Suprapubic skin (tissue), 4 donors: ENCODE data around the gene EIF4G3.

Experiments
- EP300 ChIP-seq: sonication (generic); formaldehyde crosslinking; IDR thresholded peaks from one replicate; pipeline ENCODE4 v1.6.1; 2017; ENCODE audit warnings: antibody characterized with exemption
- POLR2A ChIP-seq, 2 donors: fragments of 450-650 bp; IDR thresholded peaks; one replicate each; pipeline ENCODE4 v1.6.1; 2017; ENCODE audit warnings: antibody characterized with exemption in 2 of 2, mild to moderate bottlenecking in 2 of 2, moderate library complexity in 2 of 2
- POLR2AphosphoS5 ChIP-seq, 3 donors: sonication (generic); formaldehyde crosslinking; IDR thresholded peaks; one replicate each; pipeline ENCODE4 v1.6.1; 2017; ENCODE audit warnings: antibody characterized with exemption in 3 of 3
- TF ChIP-seq, protein P1 (sequence below), 2 donors: fragments of 200-600 bp in 1 of 2; fragments of 450-650 bp in 1 of 2; sonication (generic) in 1 of 2; IDR thresholded peaks; one replicate each; pipeline ENCODE4 v1.5.1; 2016 to 2019; ENCODE audit warnings: antibody characterized with exemption in 2 of 2, mild to moderate bottlenecking in 1 of 2, moderate library complexity in 1 of 2

DNA sequence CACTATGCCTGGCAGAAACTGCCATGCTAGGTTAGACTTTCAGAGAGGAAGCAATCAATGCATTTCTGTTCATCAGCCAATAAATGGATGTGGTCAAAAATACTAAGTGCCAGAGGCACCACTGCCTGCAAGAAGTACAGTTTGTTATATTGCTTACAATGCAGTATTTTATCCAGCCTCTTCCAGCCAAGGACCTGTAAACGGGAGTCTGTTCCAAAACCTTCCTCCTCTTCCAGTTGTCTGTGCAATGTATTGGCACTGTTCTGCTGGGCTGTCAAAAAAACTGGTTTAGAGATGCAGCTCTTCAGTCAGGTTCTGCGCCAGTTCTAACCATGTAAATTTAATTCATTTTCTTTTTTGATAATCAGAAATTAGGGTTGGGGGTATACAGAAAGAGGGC lies 175.7 kb downstream of the EIF4G3 start:
- TF ChIP-seq, protein P1, sequence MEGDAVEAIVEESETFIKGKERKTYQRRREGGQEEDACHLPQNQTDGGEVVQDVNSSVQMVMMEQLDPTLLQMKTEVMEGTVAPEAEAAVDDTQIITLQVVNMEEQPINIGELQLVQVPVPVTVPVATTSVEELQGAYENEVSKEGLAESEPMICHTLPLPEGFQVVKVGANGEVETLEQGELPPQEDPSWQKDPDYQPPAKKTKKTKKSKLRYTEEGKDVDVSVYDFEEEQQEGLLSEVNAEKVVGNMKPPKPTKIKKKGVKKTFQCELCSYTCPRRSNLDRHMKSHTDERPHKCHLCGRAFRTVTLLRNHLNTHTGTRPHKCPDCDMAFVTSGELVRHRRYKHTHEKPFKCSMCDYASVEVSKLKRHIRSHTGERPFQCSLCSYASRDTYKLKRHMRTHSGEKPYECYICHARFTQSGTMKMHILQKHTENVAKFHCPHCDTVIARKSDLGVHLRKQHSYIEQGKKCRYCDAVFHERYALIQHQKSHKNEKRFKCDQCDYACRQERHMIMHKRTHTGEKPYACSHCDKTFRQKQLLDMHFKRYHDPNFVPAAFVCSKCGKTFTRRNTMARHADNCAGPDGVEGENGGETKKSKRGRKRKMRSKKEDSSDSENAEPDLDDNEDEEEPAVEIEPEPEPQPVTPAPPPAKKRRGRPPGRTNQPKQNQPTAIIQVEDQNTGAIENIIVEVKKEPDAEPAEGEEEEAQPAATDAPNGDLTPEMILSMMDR (IDR thresholded peaks at IDR 0.05), result no peak
- TF ChIP-seq POLR2A (IDR thresholded peaks at IDR 0.05), result no peak
- TF ChIP-seq EP300, result no peak
- no peak for TF ChIP-seq POLR2AphosphoS5 (IDR thresholded peaks at IDR 0.05)
